ENCODE results near the gene PTGS1. TPM values are rescaled to one million over a fixed set of nuclear protein-coding genes. Genes with fewer than 3 reads are reported as not detected.

Gene PTGS1
- total RNA-seq, 4 donors from 2014 or later, result 72.2 to 119 (median 84.1) TPM

- Histone ChIP-seq H3K36me3 (peaks cover 0 to 13% (median 2%) of the 10 kb centered on the region in 4 donors), H3K27ac (replicated peaks in 1 of 4) (no peak overlapping the region), H3K9me3 (no peaks in the 10 kb centered on the region), H3K4me3 (no peak overlapping the region), H3K27me3 (no peaks in the 10 kb centered on the region), H3K4me1 (peaks cover 0 to 11% (median 7%) of the 10 kb centered on the region in 4 donors)
- 70% methylated on average over 9 of the region's 10 CpGs for WGBS
- intact Hi-C loops (cut with DNase I), result no loop called here
- TF ChIP-seq POLR2AphosphoS5 (IDR thresholded peaks at IDR 0.05) (no peak), POLR2A (IDR thresholded peaks at IDR 0.05; ENCODE audit: low read depth) (no peak), EP300 (IDR thresholded peaks at IDR 0.05) (no peak), CTCF (IDR thresholded peaks at IDR 0.05) (no peak)
- DNase-seq (ENCODE audit: extremely low spot score), result no peak
These were observed 37.5 kb upstream of the PTGS1 start for GRCh38 chr9:122333169-122333808.

GRCh38 chr9:122334916-122335315, 35.9 kb upstream of the PTGS1 start:
- TF ChIP-seq POLR2AphosphoS5 (IDR thresholded peaks at IDR 0.05) (no peak), EP300 (IDR thresholded peaks at IDR 0.05) (no peak), CTCF (IDR thresholded peaks at IDR 0.05) (no peak), POLR2A (IDR thresholded peaks at IDR 0.05; ENCODE audit: low read depth) (no peak)
- 79% methylated on average over 4 of the region's 4 CpGs for WGBS
- H3K27me3 ChIP-seq, result no peaks in the 10 kb centered on the region
- peaks cover 0 to 4% (median 0%) of the 10 kb centered on the region in 4 donors for H3K36me3 ChIP-seq
- intact Hi-C loops (cut with DNase I), result no loop called here
- H3K9me3 ChIP-seq, result no peaks in the 10 kb centered on the region
- H3K4me1 ChIP-seq, result peaks cover 2 to 13% (median 9%) of the 10 kb centered on the region in 4 donors
- no peak overlapping the region for H3K27ac ChIP-seq (replicated peaks in 1 of 4)
- DNase-seq (ENCODE audit: extremely low spot score), result no peak
- no peak overlapping the region for H3K4me3 ChIP-seq

GRCh38 chr9:122336189-122336588, 34.6 kb upstream of the PTGS1 start:
- no peaks in the 10 kb centered on the region for H3K9me3 ChIP-seq
- no peaks in the 10 kb centered on the region for H3K27me3 ChIP-seq
- no peak for TF ChIP-seq EP300 (IDR thresholded peaks at IDR 0.05)
- no peak for TF ChIP-seq POLR2AphosphoS5 (IDR thresholded peaks at IDR 0.05)
- no peak for TF ChIP-seq CTCF (IDR thresholded peaks at IDR 0.05)
- TF ChIP-seq POLR2A (IDR thresholded peaks at IDR 0.05; ENCODE audit: low read depth), result no peak
- no peak overlapping the region for H3K27ac ChIP-seq (replicated peaks in 1 of 4)
- DNase-seq (ENCODE audit: extremely low spot score), result no peak
- intact Hi-C loops (cut with DNase I), result no loop called here
- H3K4me1 ChIP-seq, result peaks cover 0 to 11% (median 5%) of the 10 kb centered on the region in 4 donors
- no peak overlapping the region for H3K4me3 ChIP-seq
- WGBS, result 88% methylated on average over 5 of the region's 5 CpGs
- H3K36me3 ChIP-seq, result no peaks in the 10 kb centered on the region

- no peak for DNase-seq (ENCODE audit: extremely low spot score)
- H3K4me1 ChIP-seq, result peaks cover 0 to 11% (median 5%) of the 10 kb centered on the region in 4 donors
- intact Hi-C loops (cut with DNase I), result no loop called here
- WGBS, result 63% methylated on average over 22 of the region's 26 CpGs
- TF ChIP-seq POLR2AphosphoS5 (IDR thresholded peaks at IDR 0.05), result no peak
- TF ChIP-seq EP300 (IDR thresholded peaks at IDR 0.05), result no peak
- no peak for TF ChIP-seq POLR2A (IDR thresholded peaks at IDR 0.05; ENCODE audit: low read depth)
- TF ChIP-seq CTCF (IDR thresholded peaks at IDR 0.05), result no peak
- H3K36me3 ChIP-seq, result no peaks in the 10 kb centered on the region
- no peak overlapping the region for H3K27ac ChIP-seq (replicated peaks in 1 of 4)
- no peak overlapping the region for H3K4me3 ChIP-seq
- no peaks in the 10 kb centered on the region for H3K27me3 ChIP-seq
- no peaks in the 10 kb centered on the region for H3K9me3 ChIP-seq
These were observed 33.8 kb upstream of the PTGS1 start for GRCh38 chr9:122336866-122337555.
